Measurements from ENCODE around the gene CHD3.

The CHD3 gene

DNA sequence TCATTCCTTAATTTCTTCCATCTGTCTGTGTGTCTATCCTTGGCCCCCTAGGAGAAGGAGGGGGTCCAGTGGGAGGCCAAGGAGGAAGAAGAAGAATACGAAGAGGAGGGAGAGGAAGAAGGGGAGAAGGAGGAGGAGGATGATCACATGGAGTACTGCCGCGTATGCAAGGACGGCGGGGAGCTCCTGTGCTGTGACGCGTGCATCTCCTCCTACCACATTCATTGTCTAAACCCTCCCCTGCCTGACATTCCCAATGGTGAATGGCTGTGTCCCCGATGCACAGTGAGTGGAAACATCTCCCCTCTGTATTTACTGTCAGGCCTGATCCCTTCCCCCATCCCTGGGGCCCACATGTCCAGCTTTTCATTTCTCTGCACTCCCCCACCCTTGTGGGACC, 6.3 kb downstream of the CHD3 start:
- no peak for DNase-seq (ENCODE audit: low read depth, low spot score)
- no peak overlapping the region for H3K4me3 ChIP-seq (ENCODE audit: low read depth, low read length)
- ChIA-PET CTCF (interaction anchor here (0.9 to 1.7 kb wide), 6 partner anchors 18 to 151 kb away, joined by 3 to 14 read pairs (median 5); no protein-coding TSS in a partner anchor), POLR2A (no interaction called here)
- TF ChIP-seq CTCF (IDR thresholded peaks at IDR 0.05; ENCODE audit: insufficient read depth, low read length, missing control alignments), result no peak

DNA sequence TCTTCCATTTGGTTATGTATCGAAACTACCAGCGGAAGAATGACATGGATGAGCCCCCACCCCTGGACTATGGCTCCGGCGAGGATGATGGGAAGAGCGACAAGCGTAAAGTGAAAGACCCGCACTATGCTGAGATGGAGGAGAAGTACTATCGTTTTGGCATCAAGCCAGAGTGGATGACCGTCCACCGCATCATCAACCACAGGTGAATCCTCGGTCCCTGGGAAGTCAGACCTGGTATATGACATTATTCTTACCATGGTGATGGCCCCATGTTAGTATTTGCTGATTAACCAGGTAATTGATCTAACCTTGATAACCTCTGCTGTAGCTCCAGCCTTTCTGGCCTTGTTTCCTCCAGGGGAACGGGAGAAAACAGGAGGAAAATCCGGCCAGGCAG, 8.5 kb downstream of the CHD3 start:
- no peak overlapping the region for H3K4me3 ChIP-seq (ENCODE audit: low read depth, low read length)
- POLR2A ChIA-PET, result no interaction called here
- DNase-seq (ENCODE audit: low read depth, low spot score), result no peak
- TF ChIP-seq CTCF (IDR thresholded peaks at IDR 0.05; ENCODE audit: insufficient read depth, low read length, missing control alignments), result no peak
- CTCF ChIA-PET, result interaction anchor here (0.7 to 24.3 kb wide), 14 partner anchors 8 to 153 kb away, joined by 3 to 499 read pairs (median 10); partner anchors contain the start of genes CHD3, CYB5D1, KCNAB3 and NAA38

GRCh38 chr17:7897773-7898172, 9.2 kb downstream of the CHD3 start:
- ChIA-PET CTCF (interaction anchor here (0.7 to 24.3 kb wide), 20 partner anchors 8 to 154 kb away, joined by 3 to 499 read pairs (median 5); partner anchors contain the start of genes CHD3, CYB5D1, KCNAB3 and KDM6B), POLR2A (no interaction called here)
- no peak for DNase-seq (ENCODE audit: low read depth, low spot score)
- no peak overlapping the region for H3K4me3 ChIP-seq (ENCODE audit: low read depth, low read length)
- TF ChIP-seq CTCF (IDR thresholded peaks at IDR 0.05; ENCODE audit: insufficient read depth, low read length, missing control alignments), result peak; percentile 44

DNA sequence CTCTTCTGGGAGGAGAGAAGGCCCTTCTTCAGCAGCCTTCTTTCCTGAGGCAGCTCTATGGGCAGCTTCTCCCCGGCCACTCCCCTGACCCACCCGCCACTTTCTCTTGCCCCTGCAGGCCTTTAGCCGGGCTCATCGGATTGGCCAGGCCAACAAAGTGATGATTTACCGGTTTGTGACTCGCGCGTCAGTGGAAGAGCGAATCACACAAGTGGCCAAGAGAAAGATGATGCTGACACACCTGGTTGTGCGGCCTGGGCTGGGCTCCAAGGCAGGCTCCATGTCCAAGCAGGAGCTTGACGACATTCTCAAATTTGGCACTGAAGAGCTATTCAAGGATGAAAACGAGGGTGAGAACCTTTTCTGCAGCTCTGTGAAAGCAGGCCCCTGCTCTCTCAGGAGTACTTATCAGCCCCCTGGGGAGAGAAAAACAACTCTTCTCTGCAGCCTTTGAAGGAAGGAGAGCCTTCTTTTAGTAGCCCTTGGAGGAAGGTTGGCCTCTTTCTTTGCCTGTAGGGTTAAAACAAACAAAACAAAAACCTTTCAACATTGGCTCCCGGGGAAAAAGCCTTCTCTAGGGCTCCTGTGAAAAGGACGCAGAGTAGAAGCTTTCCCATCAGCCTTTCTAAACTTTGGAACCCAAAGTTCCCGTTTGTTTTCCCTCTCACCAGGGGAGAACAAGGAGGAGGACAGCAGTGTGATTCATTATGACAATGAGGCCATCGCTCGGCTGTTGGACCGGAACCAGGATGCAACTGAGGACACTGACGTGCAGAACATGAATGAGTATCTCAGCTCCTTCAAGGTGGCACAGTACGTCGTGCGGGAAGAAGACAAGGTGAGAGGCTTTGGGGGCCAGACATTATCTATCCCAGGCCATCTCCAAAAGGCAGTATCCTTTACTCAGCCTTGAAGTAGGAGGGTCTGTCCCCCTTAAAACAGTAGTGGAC, 14.8 kb downstream of the CHD3 start:
- no peak for DNase-seq (ENCODE audit: low read depth, low spot score)
- ChIA-PET POLR2A (no interaction called here), CTCF (interaction anchor here (0.6 to 24.3 kb wide), 9 partner anchors 9 to 154 kb away, joined by 3 to 499 read pairs (median 3); partner anchors contain the start of gene RNF227)
- TF ChIP-seq CTCF (IDR thresholded peaks at IDR 0.05; ENCODE audit: insufficient read depth, low read length, missing control alignments), result no peak
- H3K4me3 ChIP-seq (ENCODE audit: low read depth, low read length), result no peak overlapping the region

DNA sequence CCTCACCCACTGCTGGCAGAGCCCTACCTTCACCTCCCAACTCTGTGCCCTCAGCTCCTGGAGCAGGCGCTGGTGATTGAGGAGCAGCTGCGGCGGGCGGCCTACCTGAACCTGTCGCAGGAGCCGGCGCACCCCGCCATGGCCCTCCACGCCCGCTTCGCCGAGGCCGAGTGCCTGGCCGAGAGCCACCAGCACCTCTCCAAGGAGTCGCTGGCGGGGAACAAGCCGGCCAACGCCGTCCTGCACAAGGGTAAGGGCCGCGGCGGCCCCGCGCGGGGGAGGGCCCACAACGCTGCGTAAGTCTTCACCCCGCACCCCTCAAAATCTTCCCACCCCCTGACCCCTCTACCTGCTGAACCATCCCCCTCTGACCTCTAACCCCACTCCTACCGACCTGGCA, 20.5 kb downstream of the CHD3 start:
- CTCF ChIA-PET, result interaction anchor here (1.6 to 24.3 kb wide), 3 partner anchors 77 to 148 kb away, joined by 3 to 499 read pairs (median 51); no protein-coding TSS in a partner anchor
- no peak for TF ChIP-seq CTCF (IDR thresholded peaks at IDR 0.05; ENCODE audit: insufficient read depth, low read length, missing control alignments)
- POLR2A ChIA-PET, result no interaction called here

GRCh38 chr17:7910281-7910680, 21.7 kb downstream of the CHD3 start:
- no peak for DNase-seq (ENCODE audit: low read depth, low spot score)
- POLR2A ChIA-PET, result interaction anchor here (0.7 kb wide), 1 partner anchor 131 kb away, joined by 3 read pairs; no protein-coding TSS in a partner anchor
- CTCF ChIA-PET, result interaction anchor here (0.7 to 24.3 kb wide), 7 partner anchors 9 to 151 kb away, joined by 3 to 499 read pairs (median 9); no protein-coding TSS in a partner anchor
- no peak for TF ChIP-seq CTCF (IDR thresholded peaks at IDR 0.05; ENCODE audit: insufficient read depth, low read length, missing control alignments)
- no peak overlapping the region for H3K4me3 ChIP-seq (ENCODE audit: low read depth, low read length)

More for the DNA sequence above, 20.5 kb downstream of the CHD3 start:
- no peak overlapping the region for H3K4me3 ChIP-seq (ENCODE audit: low read depth, low read length)
- no peak for DNase-seq (ENCODE audit: low read depth, low spot score)
